Activated naive CD8-positive, alpha-beta T cell (primary cell): ENCODE results near the gene WNT8B.

ENCODE experiments used
- H3K27ac Mint-ChIP-seq: one replicate; pipeline ENCODE4 v1.8.0; 2021; ENCODE audit warnings: mixed read lengths
- H3K27me3 Mint-ChIP-seq: one replicate; pipeline ENCODE4 v1.8.0; 2021; ENCODE audit warnings: mixed read lengths
- H3K36me3 Mint-ChIP-seq: one replicate; pipeline ENCODE4 v1.8.0; 2021; ENCODE audit warnings: mixed read lengths
- H3K4me1 Mint-ChIP-seq: one replicate; pipeline ENCODE4 v1.8.0; 2021; ENCODE audit warnings: low read depth, mixed read lengths
- H3K4me3 Mint-ChIP-seq: one replicate; pipeline ENCODE4 v1.8.0; 2021; ENCODE audit warnings: mild to moderate bottlenecking, mixed read lengths
- H3K9me3 Mint-ChIP-seq: one replicate; pipeline ENCODE4 v1.8.0; 2021; ENCODE audit warnings: low read depth, mixed read lengths

WNT8B gene, protein sequence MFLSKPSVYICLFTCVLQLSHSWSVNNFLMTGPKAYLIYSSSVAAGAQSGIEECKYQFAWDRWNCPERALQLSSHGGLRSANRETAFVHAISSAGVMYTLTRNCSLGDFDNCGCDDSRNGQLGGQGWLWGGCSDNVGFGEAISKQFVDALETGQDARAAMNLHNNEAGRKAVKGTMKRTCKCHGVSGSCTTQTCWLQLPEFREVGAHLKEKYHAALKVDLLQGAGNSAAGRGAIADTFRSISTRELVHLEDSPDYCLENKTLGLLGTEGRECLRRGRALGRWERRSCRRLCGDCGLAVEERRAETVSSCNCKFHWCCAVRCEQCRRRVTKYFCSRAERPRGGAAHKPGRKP

DNA sequence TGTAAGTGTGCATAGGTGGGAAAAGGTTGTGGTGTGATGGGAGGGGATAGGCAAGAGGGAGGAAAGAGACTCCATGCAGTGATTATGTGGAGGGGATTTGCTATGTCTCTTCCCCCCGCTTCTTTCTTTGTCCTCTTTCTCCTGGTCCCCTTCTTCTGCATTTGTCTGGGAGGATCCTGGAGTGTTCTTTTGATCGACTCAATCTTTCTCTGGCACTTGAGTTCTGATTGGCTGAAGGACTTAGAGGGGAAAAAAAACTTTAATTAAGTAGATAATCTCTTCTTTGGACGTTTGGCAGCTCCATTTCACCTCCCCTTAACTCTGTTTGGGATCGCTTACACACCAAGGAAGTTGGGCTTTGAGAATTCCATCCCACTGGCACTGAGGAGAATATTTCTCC is at the start of gene WNT8B:
WNT8B (plus strand) TSS at position 301 of the 400 bp plus-strand sequence. CDS start 160 bp downstream, outside the sequence.
- Mint-ChIP-seq H3K4me3 (no peak within 1 kb of the TSS), H3K27ac (no peak within 1 kb of the TSS), H3K27me3 (no peaks in the 10 kb centered on the region), H3K9me3 (no peaks in the 10 kb centered on the region), H3K4me1 (no peaks in the 10 kb centered on the region), H3K36me3 (no peaks in the 10 kb centered on the region)

DNA sequence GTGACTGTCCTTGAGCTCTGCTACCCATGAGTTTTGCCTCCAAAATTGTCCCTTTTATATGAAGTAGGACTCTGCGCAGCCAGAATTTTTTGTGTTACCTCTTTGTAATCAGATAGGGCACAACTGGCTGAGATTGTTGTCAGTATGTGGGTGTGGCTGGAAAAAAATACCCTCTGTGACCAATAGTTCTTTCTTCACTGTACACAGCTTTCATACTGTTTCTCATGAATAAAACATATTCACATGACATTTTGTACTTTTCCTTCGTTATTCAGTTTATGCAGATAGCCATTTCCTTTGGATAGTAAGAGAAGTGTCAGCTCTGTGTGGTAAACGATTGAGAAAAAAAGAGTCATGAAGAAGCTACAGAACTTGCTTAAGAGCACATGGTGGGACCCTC is 49.6 kb upstream of the WNT8B start:
- no peak overlapping the region for H3K4me3 Mint-ChIP-seq
- H3K9me3 Mint-ChIP-seq = no peaks in the 10 kb centered on the region
- no peak overlapping the region for H3K27ac Mint-ChIP-seq
- H3K36me3 Mint-ChIP-seq = no peaks in the 10 kb centered on the region
- H3K4me1 Mint-ChIP-seq = no peaks in the 10 kb centered on the region
- peaks cover 3% of the 10 kb centered on the region for H3K27me3 Mint-ChIP-seq

- Mint-ChIP-seq H3K27me3 (peaks cover 3% of the 10 kb centered on the region), H3K4me1 (no peaks in the 10 kb centered on the region), H3K27ac (no peak overlapping the region), H3K9me3 (no peaks in the 10 kb centered on the region), H3K36me3 (no peaks in the 10 kb centered on the region), H3K4me3 (no peak overlapping the region)
These were observed 42.8 kb upstream of the WNT8B start for GRCh38 chr10:100419911-100420449.

DNA sequence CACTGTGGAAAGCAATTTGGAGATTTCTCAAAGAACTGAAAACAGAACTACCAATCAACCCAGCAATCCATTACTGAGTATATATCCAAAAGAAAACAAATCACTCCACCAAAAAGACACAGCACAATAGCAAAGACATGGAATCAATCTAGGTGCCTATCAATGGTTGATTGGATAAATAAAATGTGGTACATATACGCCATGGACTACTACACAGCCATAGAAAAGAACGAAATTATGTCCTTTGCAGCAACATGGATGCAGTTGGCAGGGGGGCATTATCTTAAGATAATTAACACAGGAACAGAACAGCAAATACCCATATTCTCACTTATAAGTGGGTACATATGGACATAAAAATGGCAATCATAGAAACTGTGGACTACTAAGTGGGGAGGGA is 35.4 kb upstream of the WNT8B start:
- H3K27ac Mint-ChIP-seq = no peak overlapping the region
- no peaks in the 10 kb centered on the region for H3K9me3 Mint-ChIP-seq
- no peaks in the 10 kb centered on the region for H3K4me1 Mint-ChIP-seq
- H3K4me3 Mint-ChIP-seq = no peak overlapping the region
- no peaks in the 10 kb centered on the region for H3K36me3 Mint-ChIP-seq
- no peaks in the 10 kb centered on the region for H3K27me3 Mint-ChIP-seq

- Mint-ChIP-seq H3K4me3 (no peak overlapping the region), H3K36me3 (peaks cover 2% of the 10 kb centered on the region), H3K27me3 (peaks cover 2% of the 10 kb centered on the region), H3K9me3 (no peaks in the 10 kb centered on the region), H3K4me1 (peaks cover 4% of the 10 kb centered on the region), H3K27ac (no peak overlapping the region)
These were observed 29.3 kb upstream of the WNT8B start for GRCh38 chr10:100433253-100434240.

- Mint-ChIP-seq H3K9me3 (no peaks in the 10 kb centered on the region), H3K27ac (no peak overlapping the region), H3K36me3 (peaks cover 2% of the 10 kb centered on the region), H3K27me3 (peaks cover 2% of the 10 kb centered on the region), H3K4me3 (no peak overlapping the region), H3K4me1 (peaks cover 4% of the 10 kb centered on the region)
These were observed 26.6 kb upstream of the WNT8B start for GRCh38 chr10:100436255-100436654.

DNA sequence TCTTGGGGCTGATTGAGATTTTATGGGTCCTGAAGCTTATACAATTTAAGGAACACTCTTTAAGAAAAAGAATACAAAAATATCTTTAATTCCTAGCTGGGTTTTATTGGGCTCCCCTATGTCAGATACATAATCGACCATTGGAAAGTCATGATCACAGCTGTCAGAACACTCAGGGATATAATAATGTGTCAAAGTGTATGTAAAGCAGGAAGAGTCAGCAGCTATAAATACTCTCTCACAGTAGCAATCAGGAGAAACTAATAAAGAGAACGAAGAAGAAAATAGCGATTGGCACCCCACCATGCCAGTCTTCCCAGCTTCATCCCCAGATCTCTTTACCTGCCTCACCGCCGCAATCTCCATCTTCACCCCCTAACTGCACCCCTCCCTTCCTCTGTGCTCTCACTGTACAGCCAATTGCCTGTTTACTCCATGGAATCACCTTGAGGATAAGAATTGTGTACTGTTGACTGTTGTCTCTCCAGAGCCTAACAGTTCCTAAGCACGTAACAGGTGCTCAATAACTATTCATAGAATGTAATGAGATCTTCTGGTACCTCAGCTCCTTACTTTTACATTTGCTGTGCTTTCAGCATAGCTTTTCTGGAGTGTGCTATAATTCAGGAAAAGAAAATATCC is 24.0 kb upstream of the WNT8B start:
- Mint-ChIP-seq H3K4me1 (peaks cover 3% of the 10 kb centered on the region), H3K9me3 (no peaks in the 10 kb centered on the region), H3K27ac (no peak overlapping the region)

DNA sequence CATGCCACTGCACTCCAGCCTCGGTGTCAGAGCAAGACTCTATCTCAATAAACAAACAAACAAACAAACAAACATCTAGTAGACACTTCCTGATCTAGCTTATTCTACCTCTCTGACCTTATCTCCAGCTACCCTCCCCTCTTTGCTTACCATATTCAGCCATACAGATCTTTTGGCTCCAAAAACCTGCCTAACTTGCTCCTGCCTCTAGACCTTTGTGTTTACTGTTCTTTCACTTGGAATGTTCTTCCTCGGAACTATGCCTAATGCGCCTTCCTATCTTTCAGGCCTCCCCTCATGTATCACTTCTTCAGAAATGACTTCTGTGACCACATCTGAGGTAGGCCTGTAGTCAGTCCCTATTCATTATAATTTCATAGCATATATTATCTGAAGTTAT is 20.3 kb upstream of the WNT8B start:
- H3K36me3 Mint-ChIP-seq = no peaks in the 10 kb centered on the region
- H3K9me3 Mint-ChIP-seq = no peaks in the 10 kb centered on the region
- no peaks in the 10 kb centered on the region for H3K27me3 Mint-ChIP-seq
- H3K27ac Mint-ChIP-seq = no peak overlapping the region
- no peak overlapping the region for H3K4me3 Mint-ChIP-seq
- H3K4me1 Mint-ChIP-seq = no peaks in the 10 kb centered on the region

More for the DNA sequence above, 24.0 kb upstream of the WNT8B start:
- Mint-ChIP-seq H3K27me3 (peaks cover 1% of the 10 kb centered on the region), H3K4me3 (no peak overlapping the region), H3K36me3 (peaks cover 2% of the 10 kb centered on the region)

DNA sequence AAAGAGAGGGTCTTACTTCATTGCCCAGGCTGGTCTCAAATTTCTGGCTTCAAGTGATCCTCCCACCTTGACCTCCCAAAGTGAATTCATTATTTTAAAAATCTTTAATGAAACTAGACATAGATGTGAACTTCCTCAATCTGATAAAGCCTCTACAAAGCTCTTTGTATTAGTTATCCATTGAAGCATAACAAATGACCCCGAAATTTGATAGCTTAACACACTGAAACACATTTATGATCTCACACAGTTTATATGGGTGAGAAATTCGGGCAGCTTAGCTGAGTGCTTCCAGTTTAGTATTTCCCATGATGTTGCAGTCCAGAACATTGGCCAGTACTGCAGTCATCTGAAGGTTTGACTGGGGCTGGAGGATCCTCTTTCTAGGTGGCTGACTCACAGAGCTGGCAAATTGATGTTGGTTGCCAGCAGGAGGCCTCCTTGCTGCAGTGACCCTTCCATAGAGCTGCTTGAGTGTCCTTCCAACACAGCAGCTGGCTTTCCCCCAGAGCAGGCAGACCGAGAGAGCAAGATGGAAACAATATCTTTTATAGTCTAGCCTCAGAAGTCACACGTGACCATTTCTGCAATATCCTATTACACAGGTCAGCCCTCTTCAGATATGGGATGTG is 16.6 kb upstream of the WNT8B start:
- Mint-ChIP-seq H3K36me3 (no peaks in the 10 kb centered on the region), H3K27ac (no peak overlapping the region), H3K9me3 (no peaks in the 10 kb centered on the region), H3K4me3 (no peak overlapping the region), H3K27me3 (no peaks in the 10 kb centered on the region), H3K4me1 (no peaks in the 10 kb centered on the region)

DNA sequence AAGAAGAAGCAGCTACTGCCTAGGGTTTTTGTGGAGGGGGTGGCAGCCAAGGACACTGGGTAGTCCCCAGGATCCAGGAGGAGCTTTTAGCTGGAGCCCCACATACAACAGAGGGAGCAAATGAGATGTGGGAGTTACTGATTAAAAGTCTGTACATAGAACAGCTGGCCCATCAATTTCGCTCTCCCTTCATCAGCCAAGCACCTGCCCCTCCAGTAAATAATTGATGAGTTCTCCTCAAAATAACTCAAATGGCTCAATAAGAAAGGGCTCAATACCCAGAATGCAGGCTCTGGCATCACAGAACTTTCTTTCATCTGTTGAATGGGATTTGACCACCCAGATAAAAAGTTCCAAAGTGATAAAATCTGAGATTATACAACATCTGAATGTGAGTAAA is 15.1 kb upstream of the WNT8B start:
- Mint-ChIP-seq H3K9me3 (no peaks in the 10 kb centered on the region), H3K27me3 (peaks cover 3% of the 10 kb centered on the region)

DNA sequence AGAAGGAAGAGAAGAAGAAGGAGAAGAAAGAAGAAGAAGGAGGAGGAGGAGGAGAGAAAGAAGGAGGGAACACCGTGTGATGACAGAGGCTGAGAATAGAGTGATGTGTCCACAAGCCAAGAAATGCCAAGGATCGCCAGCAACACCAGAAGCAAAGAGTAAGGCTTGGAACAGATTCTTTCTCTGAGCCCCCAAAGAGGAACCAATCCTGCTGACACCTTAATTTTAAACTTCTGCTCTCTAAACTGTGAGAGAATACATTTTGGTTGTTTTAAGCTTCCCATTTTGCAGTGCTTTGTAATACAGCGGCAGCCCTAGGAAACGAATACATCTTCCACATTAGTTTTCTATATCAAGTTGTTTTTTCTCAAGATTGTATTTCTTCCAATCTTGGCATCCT is 13.9 kb upstream of the WNT8B start:
- Mint-ChIP-seq H3K4me1 (no peaks in the 10 kb centered on the region), H3K36me3 (no peaks in the 10 kb centered on the region), H3K27ac (no peak overlapping the region), H3K9me3 (no peaks in the 10 kb centered on the region), H3K27me3 (peaks cover 3% of the 10 kb centered on the region), H3K4me3 (no peak overlapping the region)

More for the DNA sequence above, 15.1 kb upstream of the WNT8B start:
- Mint-ChIP-seq H3K4me3 (no peak overlapping the region), H3K27ac (no peak overlapping the region), H3K4me1 (no peaks in the 10 kb centered on the region), H3K36me3 (no peaks in the 10 kb centered on the region)

- H3K4me3 Mint-ChIP-seq = no peak overlapping the region
- H3K9me3 Mint-ChIP-seq = no peaks in the 10 kb centered on the region
- H3K27me3 Mint-ChIP-seq = no peaks in the 10 kb centered on the region
- H3K4me1 Mint-ChIP-seq = no peaks in the 10 kb centered on the region
- H3K27ac Mint-ChIP-seq = no peak overlapping the region
- no peaks in the 10 kb centered on the region for H3K36me3 Mint-ChIP-seq
These were observed 5.5 kb downstream of the WNT8B start for GRCh38 chr10:100468322-100468721.

DNA sequence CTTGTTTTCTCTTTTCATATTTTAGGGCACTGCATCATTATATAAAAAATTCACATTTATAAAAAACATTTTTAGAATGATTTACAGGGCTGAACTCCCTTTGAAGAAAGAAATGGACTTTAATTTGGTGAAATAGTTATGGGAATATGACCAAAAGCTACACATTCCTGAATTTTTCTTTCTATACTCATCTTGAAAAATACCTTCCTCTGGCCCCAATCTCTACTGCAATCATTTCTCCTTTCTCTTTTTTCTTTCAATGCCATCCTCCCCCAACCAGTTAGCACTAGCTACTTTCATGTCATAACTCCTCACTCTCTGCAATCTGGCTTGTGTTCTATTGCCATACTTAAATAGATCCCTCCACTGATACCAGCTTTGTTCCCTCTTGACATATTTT is 6.2 kb downstream of the WNT8B start:
- H3K9me3 Mint-ChIP-seq = no peaks in the 10 kb centered on the region
- H3K4me1 Mint-ChIP-seq = no peaks in the 10 kb centered on the region
- no peak overlapping the region for H3K4me3 Mint-ChIP-seq
- no peak overlapping the region for H3K27ac Mint-ChIP-seq
- no peaks in the 10 kb centered on the region for H3K36me3 Mint-ChIP-seq
- no peaks in the 10 kb centered on the region for H3K27me3 Mint-ChIP-seq

DNA sequence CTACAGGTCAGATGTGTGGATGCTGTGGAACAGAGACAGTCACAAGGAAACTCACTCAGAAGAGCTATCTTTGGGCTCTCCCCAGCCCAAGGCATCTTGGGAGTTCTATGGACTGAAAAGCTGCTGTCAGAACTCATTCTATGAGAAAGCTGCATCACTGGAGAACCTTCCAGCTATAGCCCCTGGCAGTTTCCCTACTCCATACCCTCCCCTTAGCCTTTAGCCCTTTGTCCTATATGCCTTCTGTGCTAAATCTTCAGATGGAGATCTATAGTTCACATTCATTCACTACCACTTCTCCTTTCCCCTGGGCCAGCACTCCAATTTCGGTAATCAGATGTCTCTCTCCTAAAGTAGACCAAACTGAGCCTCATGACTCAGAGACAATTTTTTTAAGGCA is 6.9 kb downstream of the WNT8B start:
- Mint-ChIP-seq H3K36me3 (no peaks in the 10 kb centered on the region), H3K27ac (no peak overlapping the region), H3K4me1 (no peaks in the 10 kb centered on the region), H3K27me3 (no peaks in the 10 kb centered on the region), H3K9me3 (no peaks in the 10 kb centered on the region), H3K4me3 (no peak overlapping the region)
